ENCODE results near the gene BTBD10. TPM values are rescaled to one million over a fixed set of nuclear protein-coding genes. Genes with fewer than 3 reads are reported as not detected.

BTBD10 gene
- polyA plus RNA-seq, 4 donors = 28.7 to 38.0 (median 33.8) TPM

DNA sequence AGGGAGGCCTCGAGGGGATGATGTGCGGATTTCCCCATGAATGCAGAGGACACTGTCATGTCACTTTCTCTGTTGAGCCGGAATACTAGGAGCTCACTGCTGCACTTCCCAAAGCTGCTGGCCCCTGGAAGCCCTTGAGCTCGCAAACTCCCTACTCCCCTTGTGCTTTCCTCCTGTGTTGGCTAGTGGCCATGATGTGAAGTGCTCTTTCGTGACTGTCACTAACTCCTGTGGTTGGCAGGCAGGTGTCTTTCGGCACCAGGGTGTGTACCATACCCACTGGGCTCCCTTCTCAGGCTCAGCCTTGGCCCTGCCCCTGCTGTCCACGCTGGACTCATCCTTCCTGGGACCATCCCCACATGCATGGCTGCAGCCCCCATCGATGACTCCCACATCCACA, 86.2 kb downstream of the BTBD10 start:
- DNase-seq (ENCODE audit: low read depth in 4 of 4, low spot score in 3 of 4) = no peak

DNA sequence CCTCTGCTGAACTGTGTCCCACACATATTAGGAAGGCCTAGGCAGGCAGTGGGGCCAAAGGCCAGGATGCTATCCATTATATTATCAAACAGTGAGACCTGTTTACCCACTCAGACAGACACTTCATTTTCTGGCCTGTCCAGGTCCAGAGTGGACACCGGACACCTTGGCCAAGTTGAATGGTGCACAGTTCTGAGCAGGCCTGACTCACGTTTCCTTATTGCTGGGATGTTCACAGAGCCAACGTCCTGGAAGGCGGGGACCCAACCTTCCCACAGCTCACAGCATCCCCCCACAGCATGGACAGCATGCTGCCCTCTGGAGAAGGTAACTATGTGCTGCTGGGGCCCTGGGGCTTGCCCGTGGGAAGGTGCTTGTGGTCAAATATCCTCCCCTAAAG, 86.6 kb downstream of the BTBD10 start:
- no peak for DNase-seq (ENCODE audit: low read depth in 4 of 4, low spot score in 3 of 4)

DNA sequence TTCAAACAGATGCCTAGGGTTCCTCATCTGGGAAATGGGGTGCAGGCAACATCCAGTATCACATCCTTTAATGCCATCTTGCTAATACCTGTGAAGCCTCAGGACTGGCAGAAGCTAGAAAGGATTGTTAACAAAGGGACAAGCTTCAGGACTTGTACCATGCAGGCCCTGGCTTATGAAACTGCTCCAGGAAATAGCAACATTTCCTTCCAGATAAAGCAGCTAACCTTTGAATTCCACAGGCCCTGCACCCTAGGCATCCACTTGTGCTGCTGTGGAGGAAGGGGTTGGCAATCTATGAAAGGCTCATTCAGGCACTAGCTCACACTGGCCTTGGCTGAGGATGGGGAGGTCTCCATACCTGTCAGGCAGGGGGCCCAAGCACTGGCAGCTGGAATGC, 87.2 kb downstream of the BTBD10 start:
- no peak for DNase-seq (ENCODE audit: low read depth in 4 of 4, low spot score in 3 of 4)

DNA sequence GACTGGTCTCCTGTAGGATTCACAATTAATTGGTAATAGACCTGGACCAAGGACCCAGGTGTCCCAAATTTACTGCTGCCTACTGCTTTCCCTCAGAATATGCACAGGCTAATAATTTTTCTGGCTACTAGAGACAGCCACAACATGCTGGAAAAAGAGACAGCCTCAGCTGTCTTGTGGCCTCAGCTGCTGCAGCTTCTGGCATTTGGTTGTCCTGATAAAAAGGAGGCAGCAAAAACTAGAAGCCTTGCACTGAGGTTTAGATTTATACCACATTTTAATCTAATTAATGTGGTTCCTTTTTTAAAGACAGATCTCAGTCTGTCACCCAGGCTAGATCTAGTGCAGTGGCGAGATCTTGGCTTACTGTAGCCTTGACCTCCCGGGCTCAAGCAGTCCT, 89.8 kb downstream of the BTBD10 start:
- DNase-seq (ENCODE audit: low read depth in 4 of 4, low spot score in 3 of 4) = no peak

DNA sequence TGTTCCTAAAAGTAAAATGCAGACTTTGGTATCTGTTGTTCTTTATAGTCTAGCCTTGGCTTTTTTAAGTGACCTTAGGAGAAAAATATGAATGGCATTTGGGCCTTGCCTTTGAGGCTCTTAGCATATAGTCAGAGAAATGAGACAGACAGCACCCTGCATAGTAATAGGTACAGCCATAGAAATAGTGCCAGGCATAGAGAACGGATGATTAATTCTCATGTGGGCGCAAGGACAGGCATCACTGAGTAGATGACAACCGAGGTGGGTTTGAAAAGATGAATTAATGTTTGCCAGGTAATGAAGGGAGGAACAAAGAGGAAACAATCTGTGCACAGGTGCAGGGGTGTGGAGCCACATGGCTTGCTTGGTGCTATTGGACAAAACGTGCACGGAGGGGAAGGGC, 95.0 kb downstream of the BTBD10 start:
- no peak for DNase-seq (ENCODE audit: low read depth in 4 of 4, low spot score in 3 of 4)

DNA sequence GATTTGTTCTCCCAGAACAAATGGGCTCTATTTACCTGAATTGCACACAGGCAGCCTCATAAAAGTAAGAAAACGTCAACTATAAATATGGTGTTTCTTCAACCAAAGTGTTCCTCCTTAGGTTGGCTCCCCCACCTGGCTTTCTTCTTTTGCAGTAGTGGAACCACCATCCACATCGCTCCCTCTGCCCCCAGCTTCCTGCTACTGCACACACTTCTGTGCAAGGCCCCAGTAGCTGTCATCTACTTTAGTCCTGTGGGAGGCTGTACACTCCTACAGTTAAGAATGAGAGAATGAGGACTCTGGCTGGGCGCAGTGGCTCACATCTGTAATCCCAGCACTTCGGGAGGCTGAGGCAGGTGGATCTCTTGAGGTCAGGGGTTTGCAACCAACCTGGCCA, 95.9 kb downstream of the BTBD10 start:
- DNase-seq (ENCODE audit: low read depth in 4 of 4, low spot score in 3 of 4) = no peak

DNA sequence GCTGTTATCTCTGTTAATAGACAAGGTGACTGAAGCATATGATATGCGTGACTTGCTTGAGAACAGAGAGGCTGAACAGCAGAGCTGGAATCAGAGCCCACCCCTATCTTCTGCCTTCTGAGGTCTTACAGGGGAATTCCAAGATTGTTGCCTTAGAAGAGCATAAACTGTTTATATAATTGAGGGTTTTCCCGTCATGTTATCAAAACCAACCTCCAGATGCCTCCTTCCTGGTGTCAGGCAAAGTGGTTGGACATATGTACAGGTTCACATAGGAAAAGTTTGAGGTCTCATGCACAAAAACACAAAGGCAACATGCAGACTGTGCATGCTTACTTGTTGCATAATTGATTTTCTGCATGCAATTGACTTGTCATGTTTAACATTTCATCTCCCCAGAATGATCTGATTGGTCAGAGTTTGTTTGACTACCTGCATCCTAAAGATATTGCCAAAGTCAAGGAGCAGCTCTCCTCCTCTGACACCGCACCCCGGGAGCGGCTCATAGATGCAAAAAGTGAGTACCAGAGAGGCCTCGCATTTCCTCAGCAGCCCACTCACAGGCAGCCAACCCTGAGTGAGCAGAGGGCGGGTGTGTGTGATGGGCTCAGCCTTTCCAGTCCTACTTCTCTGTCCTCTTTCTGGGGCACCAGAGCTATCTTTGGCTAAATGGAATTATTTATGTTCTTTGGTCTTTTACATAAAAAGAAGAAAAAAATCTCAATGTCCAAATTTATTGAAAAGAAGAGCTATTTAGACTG, 96.6 kb downstream of the BTBD10 start:
- no peak for DNase-seq (ENCODE audit: low read depth in 4 of 4, low spot score in 3 of 4)

DNA sequence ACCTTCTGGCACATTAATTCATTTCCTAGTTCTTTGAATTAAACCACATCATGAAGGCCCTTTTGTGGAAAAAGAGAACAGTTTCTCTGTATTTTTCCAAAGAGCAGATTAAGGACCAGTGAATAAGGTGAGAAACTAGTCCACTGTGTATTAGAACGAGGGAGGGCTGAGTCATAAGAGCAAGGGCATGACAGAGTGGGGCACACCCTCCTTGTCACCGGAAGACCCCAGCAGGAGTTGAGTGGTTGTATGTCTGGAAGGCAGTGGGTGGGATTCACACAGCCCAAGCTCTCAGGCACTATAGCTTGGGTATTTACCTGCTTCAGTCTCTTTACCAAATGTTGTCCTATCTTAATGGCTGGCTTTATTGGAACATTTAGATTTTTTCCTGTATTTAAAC, 98.6 kb downstream of the BTBD10 start:
- no peak for DNase-seq (ENCODE audit: low read depth in 4 of 4, low spot score in 3 of 4)

DNA sequence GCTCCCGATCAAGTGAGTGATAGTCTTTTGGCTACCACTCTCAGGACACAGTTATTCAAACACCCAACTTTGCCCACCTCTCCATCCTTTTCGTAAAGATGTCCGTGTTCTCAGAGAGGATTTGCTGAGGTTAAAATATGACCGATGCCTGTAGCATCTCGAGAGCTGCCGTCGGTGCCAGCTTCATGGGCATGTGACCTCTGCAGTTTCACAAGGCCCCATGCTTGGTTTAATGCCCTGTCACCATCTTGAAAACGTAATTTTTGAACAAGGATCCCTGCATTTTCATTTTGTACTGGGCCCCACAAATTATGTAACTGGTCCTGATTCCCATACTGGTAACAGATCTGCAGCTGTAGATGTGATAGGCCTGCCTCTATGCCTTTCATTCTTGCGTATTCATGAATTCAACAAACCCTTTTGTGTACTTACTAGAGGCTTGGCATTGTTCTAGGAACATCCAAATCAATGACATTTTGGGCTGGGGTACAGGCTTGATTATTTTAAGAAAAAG, 100.4 kb downstream of the BTBD10 start:
- DNase-seq (ENCODE audit: low read depth in 4 of 4, low spot score in 3 of 4) = no peak

DNA sequence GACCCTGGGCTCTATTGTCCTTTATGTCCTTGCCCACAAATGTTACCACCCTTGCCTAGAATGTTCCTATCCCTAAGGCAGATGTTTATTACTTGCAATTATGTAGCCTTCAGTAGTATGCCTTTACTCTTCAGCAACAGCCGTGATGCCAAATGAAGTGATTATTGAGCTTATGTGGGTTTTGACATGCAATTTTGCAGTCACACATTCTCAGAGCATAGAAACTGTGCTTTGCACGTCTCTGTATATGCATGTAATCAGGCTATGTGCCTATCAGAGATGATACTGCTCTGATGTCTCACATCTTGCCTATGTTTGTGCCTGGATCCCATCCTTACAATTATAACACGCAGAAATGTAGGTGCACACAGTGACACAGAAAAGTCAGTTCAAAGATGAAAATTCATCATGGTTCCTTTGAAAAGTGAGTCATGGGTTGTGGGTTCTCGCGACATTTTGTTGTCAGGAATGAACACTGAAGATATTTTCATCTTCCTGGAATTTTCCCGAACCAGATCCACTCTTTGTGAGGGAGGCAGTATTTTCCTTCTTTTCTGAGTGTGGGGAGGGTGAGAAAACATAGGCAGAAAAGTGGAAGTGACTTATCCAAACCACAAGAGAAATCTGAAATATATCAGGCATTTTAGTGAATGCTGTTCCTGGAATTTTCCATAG, 104.3 kb downstream of the BTBD10 start:
- no peak for DNase-seq (ENCODE audit: low read depth in 4 of 4, low spot score in 3 of 4)

DNA sequence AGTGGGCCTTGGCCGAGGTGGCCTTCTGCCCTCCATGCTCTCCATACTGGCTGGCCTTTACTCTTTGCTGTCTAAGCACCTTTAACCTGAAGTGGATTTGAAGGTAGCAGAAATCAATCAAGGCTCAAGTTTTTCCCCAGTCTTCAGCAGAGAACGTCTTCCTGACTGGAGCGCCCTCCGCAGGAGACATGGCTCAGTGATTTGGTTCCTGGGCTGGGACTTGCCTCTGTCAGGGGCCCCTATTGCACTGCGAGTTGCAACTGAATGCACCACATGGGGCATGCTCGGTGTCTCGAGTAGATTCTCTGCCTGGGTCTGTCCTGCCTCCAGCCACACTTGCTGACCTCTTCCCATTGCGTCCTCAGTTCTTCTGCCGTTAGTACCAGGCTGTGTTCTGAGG, 105.8 kb downstream of the BTBD10 start:
- no peak for DNase-seq (ENCODE audit: low read depth in 4 of 4, low spot score in 3 of 4)

DNA sequence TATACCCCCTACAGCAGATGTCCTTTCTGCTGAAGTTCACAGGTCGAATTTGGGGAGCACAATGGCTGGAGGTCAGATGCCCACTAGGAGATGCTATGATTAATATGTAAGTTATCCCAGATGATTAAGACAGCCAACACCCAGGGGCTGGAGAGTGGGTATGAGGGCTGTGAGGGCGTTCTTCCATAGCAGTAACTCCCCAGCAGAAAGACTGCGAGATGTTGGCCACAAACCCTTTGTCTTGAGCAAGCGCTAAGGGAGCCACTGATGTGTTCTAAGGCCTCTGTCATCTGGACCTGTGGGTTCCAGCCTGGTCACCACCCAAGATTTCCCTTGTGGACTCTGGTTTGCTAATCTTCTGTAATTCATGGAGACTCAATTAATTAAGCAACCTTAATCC, 107.8 kb downstream of the BTBD10 start:
- no peak for DNase-seq (ENCODE audit: low read depth in 4 of 4, low spot score in 3 of 4)

DNA sequence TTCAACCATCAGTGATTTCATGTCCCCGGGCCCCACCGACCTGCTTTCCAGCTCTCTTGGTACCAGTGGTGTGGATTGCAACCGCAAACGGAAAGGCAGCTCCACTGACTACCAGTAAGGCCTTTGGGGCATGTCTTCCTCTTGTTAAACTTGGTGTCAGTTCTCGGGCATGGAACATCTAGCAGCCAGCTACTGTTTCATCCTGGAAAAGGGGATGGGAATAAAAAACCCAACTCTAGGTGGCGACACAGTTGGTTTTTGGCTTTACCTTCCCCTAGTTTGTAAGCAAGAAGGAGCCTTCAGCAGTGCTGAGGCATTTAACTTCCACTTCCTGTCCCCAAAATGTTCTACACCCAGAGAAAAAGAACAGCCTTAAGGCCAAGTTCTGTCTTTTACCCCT, 108.7 kb downstream of the BTBD10 start:
- DNase-seq (ENCODE audit: low read depth in 4 of 4, low spot score in 3 of 4) = no peak

DNA sequence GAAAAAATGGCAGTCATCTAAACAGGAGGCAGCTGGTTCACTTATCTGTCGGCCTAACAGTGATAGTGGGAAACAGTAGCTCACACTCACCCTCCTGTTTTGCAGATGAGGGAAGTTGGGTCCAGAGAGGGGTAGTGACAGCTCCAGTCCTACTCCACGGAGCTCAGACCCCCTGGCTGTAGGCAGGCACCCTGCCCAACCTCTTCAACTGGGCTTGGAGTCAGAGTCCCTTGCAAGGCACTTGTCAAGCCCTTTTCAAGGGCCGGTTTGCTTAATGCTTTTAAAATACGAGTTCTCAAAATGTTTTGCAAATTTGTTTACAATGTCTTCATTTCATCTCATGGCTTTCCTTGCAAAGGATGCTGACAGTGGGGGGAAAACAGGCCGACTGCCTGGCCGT, 110.3 kb downstream of the BTBD10 start:
- no peak for DNase-seq (ENCODE audit: low read depth in 4 of 4, low spot score in 3 of 4)

DNA sequence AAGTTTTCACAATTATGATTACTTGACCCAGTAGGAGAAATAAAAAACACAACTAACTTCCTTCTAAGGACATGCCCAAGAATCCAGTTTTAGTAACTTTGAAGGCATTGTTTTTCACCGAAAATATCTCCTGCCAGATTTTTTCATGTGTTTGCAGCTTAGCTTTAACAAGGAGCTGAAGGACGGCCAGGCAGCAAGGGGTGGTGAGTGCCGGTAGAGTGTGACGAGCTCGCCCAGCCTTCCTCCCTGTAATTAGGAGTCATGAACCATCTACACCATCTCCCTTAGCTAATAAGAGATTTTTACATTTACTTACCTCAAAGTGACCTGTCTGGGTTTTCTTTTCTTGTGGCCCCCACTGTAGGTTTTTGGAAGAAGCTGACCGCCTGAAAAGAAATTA, 113.4 kb downstream of the BTBD10 start:
- no peak for DNase-seq (ENCODE audit: low read depth in 4 of 4, low spot score in 3 of 4)

DNA sequence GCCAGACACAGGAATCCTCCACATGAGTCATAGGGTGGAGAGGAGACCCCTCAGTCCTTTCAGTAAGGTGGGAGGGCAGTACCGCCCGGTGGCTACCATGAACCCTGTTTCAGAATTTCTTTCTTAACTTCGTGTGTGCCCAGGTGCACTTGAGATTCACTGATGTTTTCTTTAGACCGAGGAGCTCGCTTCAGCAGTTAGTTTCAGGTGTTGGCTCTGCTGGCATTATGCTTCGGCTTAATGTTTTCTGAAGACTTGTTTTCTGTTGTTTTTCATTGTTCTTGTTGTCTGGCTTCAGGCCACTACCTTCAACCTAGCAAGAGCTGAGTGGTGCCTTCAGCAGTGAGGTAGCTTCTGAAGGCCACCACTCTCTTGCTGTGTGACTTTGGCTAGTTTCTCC, 114.0 kb downstream of the BTBD10 start:
- DNase-seq (ENCODE audit: low read depth in 4 of 4, low spot score in 3 of 4) = no peak

DNA sequence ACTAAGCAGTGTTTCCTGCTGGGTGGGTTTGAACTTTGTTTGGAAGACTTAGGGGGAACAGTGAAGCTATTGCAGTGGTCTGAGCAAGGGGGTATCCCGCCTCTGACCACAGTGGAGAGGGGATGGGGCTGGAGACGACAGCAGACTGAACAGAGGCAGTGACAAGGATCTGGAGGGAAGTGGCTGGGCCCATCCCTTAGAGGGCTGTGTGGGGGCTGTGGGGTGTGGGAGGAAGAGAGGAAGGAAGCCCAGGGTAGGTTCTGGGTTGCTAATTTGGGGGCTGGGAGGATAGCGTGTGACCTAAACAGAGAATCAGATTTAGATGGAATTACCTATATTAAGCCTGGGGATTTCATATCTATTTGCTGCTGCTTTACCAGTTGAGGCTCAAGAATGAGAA, 114.7 kb downstream of the BTBD10 start:
- no peak for DNase-seq (ENCODE audit: low read depth in 4 of 4, low spot score in 3 of 4)

DNA sequence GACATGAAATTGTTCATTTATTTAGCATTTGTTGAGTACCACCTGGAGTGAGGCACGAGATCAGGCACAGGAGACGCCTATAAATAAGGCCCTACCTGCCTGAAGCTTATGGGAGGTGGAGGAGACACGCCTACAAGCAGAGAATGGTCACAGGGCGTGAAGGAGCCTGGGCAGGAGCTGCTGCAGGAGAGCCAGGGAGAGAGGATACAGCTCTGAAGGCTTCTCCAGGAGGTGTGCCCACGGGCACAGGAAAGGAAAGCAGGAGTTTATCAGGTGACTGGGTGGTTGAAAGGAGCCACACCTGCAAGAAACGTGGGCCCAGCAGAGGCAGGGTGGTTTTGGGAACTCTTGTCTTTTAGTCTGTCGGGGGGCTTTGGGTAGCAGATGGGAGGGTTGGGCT, 115.1 kb downstream of the BTBD10 start:
- no peak for DNase-seq (ENCODE audit: low read depth in 4 of 4, low spot score in 3 of 4)

DNA sequence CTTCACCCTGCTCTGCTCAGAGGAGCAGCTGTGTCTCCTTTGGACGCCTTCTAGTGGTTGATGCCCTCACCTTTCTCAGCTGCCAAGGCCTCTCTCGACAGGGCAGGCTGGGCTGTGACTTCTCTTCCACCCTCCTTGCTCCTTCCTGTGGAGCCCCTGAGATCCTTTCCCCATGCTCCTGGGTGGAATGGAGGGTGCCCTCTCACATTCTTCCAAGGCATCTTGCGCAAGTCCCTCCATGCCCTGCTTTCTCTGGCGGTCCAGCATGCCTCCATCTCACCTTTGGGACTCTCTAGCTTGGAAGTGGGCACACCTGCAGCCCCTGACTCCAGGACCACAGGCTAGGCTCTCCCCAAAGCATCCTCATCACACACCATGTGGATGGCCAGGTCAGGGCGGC, 116.6 kb downstream of the BTBD10 start:
- no peak for DNase-seq (ENCODE audit: low read depth in 4 of 4, low spot score in 3 of 4)

DNA sequence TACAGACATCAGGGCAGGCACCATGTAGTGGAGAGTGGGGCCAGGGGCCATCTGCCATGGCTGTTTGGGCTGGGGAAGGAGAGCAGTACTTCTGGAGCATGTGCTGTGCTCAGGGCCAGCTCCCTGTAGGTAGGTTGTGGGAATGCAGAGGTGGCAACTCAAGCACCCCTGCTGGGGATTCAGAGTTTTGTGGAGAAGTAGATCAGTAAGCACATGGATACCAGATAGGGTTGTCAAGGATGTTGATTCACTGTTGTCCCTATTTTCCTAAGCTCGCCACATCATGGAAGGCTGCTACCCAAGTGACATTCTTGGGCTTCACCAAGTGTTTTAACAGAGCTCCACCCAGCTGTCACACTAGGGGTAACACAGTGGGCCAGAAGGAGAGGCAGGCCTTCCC, 118.2 kb downstream of the BTBD10 start:
- no peak for DNase-seq (ENCODE audit: low read depth in 4 of 4, low spot score in 3 of 4)

DNA sequence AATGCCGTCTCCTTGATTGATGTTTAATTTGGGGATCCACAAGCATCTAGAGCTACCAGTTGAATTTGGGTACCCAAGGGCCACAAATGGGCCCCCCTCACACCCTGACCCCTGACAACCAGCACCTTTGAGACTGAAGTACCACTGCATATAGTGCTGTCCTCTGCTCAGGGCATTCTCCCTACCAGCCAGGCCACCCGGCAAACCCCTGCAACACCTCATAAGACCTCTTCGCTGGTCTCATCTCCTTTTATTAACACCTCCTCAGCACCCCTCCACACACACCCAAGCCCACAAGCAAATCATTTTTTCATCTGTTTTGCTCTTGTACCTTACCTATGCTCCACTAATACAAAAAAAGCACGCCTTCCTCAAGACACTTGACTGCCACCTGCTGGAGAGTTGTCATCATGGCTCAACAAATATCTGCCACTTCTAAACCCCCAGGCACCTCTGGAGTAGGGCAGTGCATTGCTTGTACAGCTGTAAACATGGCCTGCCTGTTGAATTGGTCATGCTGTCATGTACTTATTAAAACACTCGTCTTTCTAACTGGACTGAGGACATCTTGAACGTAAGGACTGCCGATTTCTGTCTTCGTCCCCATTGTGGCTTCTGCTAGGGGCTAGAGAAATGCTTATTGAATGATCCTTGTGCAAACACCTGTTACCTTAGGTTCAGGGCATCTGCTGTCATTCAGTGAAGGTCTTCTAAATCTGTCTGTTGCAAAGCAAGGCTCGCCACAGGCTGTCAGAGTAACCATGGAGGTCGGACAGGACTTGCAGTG, 118.9 kb downstream of the BTBD10 start:
- DNase-seq (ENCODE audit: low read depth in 4 of 4, low spot score in 3 of 4) = peak in 3 of 4 donors; percentile 50 to 61 (median 60)

DNA sequence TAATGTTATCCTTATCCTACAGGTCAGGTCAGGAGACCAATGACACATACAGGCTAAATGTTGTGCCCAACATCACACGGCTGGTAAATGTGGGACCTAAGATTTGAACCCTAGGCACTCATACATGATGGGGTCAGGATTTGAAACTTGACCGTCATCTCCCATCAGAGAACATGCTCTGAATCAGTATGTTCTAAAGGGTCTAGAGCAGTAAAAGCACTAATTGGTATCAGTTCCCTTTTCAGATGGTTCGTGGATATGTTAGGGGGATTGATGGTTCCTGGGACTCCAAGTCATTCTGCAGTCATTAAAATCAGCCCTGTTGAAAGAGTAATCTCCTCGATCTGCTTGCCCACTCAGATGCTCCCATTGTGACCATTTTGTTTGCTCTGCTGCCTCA, 120.0 kb downstream of the BTBD10 start:
- no peak for DNase-seq (ENCODE audit: low read depth in 4 of 4, low spot score in 3 of 4)

All from left renal pelvis (tissue), 4 donors.